IPS DF 4.7 (cell line): ENCODE results near the gene RUNX2.
"Not testable (repeated sequence)": the region's sequence is repeated elsewhere in the genome, so short reads cannot be mapped to it uniquely, and the experiment has no call there.

ENCODE experiments used
- DNase-seq: peaks from one replicate; pipeline ENCODE4 v3.0.0-alpha.2; 2013; ENCODE audit warnings: low spot score; ENCODE audit errors: extremely low read depth

The RUNX2 gene

GRCh38 chr6:45454008-45454911 lies 126.1 kb downstream of the RUNX2 start:
- no peak for DNase-seq

DNA sequence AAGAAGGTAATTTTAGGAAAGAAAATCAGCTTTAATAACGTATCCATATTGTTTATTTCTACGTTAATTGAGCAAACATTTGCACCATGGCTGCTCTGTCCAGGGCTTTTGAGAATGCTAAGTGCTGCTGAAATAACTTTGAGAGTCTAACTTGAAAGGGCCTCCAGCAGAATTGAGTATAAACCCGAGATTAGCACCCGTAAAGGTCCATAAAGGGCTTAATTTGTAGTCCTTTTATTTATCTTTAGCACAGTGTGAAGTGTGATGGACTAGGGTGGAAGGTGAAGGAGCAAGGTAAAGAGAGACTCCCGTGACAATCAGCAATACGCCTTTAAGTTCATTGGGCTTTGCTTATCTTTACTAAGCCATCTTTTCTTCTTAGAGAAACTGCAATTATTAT lies 127.3 kb downstream of the RUNX2 start:
- DNase-seq, result no peak

DNA sequence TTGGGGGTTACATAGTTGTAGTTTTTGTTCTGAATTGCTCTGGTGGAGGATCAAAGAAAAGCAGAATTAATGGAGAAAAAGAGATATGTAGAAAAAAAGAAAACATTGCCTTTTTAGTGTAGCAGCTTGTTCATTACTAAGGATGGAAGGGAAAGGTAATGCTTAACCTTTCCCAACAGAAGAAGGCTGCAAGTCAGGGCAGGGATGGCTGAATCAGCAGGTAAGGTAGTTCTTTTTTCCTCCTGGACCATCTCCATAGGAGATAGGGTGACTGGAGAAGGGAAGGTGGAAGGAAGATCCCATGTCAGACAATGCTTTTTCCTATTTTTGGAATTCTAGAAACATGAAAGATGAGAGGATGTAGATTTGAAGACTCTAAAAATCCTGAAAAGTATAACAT lies 129.0 kb downstream of the RUNX2 start:
- no peak for DNase-seq

DNA sequence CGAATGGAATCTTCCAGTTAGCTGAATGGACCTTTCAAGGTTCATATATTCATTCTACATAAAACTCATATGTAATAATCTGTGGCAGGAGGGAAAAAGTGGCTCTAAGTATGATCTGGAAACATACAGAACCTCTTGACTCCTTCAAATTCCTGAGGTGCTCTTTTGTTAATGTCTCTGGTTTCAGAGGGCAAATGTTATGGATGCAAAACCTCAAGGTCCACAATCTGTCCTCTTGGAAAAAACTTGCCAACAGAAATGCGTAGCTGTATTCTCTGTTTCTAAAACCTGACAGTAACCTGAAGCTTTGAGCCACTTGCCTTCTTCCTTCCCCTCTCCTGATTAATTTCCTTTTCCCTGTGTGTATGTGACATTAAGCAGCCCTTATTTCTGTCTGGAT lies 130.5 kb downstream of the RUNX2 start:
- DNase-seq, result no peak

GRCh38 chr6:45460166-45460565 lies 132.0 kb downstream of the RUNX2 start:
- no peak for DNase-seq

GRCh38 chr6:45461486-45461885 lies 133.4 kb downstream of the RUNX2 start:
- no peak for DNase-seq

- no peak for DNase-seq
Measured at GRCh38 chr6:45462190-45463134, 134.3 kb downstream of the RUNX2 start.

DNA sequence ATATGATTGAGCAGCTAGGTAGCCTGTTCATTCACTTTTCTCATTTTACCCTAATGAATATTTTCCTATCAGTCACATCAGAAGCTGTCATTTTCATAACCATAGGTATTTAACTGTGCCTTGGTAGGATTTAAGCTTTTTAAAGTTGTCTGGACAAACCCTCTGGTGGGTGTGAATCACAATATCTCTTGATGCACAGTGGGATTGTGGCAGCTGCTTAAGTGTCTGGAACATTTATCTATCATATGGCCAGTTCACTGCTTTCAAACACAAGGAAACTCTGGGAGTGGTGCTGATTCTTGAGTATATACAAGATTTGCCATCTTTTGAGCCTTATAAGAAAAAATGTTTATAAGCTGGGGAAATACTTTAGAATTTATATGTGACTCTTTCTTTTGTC lies 136.6 kb downstream of the RUNX2 start:
- no peak for DNase-seq

DNA sequence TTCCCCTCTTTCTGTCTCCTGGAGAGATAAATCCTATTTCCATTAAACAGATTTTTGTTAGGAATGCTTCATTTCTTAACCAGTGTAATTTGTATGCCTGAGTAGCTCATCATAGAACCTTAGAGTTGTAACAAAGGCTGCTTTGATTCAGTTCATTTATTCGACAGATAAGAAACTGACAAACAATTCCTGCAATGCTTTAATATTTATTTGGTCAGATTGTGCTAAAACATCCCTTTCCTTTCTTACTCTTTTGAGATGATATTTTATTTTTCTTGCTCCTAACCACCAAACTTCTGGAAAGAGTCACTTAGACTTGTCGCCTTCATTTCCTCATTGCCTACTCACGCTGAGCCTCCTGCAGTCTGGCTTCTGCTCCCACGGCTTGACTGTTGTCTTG lies 138.6 kb downstream of the RUNX2 start:
- no peak for DNase-seq

- not testable (repeated sequence) for DNase-seq
Measured at GRCh38 chr6:45467417-45467816, 139.3 kb downstream of the RUNX2 start.

- no peak for DNase-seq
Measured at GRCh38 chr6:45467853-45468252, 139.7 kb downstream of the RUNX2 start.

- no peak for DNase-seq
Measured at GRCh38 chr6:45469663-45470062, 141.5 kb downstream of the RUNX2 start.

DNA sequence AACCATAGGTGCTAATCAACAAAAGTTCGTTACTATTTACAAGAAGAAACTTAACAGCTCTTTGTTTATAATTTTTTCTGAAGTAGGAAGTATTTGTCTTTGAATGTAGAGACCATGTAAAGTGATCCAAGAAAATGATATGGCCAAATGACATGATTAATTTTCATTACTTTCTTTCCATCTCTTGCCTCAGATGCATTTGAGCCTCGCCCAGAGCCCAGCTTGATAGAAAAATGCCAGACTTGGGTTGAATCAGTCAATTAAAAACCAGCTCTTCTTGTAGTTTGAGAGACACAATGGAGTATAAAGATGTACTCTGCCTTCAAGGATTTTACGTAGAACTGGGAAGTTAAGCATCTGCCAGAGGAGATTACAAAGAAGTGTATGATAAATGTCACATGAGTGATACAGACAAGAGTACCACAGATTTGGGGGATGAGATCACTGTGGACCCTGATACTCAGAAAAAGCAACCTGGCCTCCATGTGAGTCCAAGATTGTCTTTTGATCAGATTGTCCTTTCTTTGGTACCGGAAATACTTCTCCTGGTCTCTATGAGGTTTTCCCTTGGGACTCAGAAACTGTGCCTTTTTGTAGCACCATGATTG lies 142.1 kb downstream of the RUNX2 start:
- DNase-seq, result no peak

GRCh38 chr6:45472382-45472781 lies 144.3 kb downstream of the RUNX2 start:
- DNase-seq, result no peak

- no peak for DNase-seq
Measured at GRCh38 chr6:45473121-45473993, 145.2 kb downstream of the RUNX2 start.

DNA sequence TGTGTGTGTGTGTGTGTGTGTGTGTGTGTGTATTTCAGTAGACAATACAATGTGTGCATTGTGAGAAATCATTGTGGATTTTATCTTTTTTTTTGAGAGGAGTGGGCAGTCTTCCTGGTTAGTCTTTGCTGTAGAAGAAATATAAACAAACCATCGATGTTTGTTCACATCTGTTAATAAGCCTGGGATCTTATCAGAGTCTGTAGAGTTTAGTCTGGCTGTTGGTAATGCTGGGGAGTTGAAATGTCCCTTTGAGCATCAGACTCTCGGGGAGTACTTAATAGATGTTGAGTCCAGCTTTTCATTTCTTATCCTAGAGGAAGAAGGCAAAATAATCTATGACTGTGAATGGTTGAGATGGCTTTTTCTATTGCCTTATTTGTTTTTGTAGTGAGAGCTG lies 146.2 kb downstream of the RUNX2 start:
- no peak for DNase-seq

DNA sequence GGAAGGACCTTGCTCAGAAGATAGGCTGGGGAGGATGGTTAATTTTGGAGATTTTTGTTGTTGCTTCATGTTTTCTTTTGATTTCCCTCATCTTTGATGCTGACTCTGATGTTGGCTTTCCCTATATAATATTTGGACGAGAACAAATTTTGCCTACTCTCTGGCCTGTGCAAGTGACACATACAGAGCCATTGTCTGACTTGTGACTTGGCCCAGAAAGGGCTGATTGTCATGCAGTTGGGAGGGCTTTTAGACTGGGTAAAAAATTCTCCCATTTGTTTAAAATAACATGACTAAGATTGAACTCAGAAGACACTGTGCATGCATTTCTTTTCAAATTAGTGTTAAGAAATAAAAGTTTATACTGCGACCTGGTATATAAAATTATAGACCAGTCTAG lies 148.2 kb downstream of the RUNX2 start:
- no peak for DNase-seq

DNA sequence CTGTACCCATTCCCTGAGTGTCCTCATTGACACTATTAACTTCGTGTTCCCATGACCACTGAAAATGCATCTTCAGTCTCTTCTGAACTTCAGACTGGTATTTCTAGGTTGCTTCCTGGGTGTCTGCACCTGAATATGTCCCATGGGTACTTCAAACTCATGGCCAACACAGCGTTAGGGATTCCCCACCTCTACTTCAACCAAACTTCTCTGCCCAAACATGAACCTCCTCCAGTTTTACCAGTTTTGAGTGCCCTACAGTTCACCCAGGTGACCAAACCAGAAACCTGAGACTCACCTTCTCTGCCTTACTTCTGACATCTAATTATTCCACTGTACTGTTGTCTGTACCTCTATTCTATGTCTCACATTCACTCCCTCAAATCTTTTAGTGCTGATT lies 149.1 kb downstream of the RUNX2 start:
- DNase-seq, result no peak

DNA sequence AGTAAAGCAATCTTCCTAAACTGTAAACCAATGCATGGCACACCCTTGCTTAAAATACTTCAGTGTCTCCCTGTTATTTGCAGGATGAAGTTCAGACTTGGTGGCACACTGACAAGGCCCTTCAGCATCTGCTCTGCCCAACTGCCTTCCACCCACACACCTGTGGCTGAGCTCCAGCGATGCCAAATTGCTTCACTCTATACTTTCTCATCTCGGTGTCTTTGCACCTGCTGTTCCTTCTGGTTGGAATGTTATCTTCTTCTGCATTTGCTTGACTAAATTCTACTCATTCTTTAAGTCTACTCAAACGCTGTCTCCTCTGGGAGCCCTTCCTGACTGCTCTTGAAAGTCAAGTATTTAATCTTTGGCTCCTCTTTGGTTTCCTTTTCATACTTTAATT lies 149.7 kb downstream of the RUNX2 start:
- DNase-seq, result no peak

- DNase-seq, result no peak
Measured at GRCh38 chr6:45478240-45478639, 150.1 kb downstream of the RUNX2 start.
